Endometrial microvascular endothelial cells (primary cell): Measurements from ENCODE around the gene CDKAL1. TPM values are rescaled to one million over a fixed set of nuclear protein-coding genes. Genes with fewer than 3 reads are reported as not detected.
"Not testable (repeated sequence)": the region's sequence is repeated elsewhere in the genome, so short reads cannot be mapped to it uniquely, and the experiment has no call there.

Experiments used
- in situ Hi-C: cut with HindIII; loops from 2 replicates; pipeline ENCODE4 v1.10.0; 2017; ENCODE audit warnings: low sequenced_read_pairs, low pct_unique_long_range_greater_than_20kb; ENCODE audit errors: inconsistent ontology term
- total RNA-seq: library from RNA; depleted of rRNA; stranded (reverse); fragments of >200 nt; gene quantifications from one replicate; pipeline ENCODE4 v1.2.3, GENCODE V29; 2015; ENCODE audit errors: inconsistent ontology term

Gene CDKAL1
- total RNA-seq, 1 donor from 2014 or later: 15.4 TPM

GRCh38 chr6:20577173-20577688 is 43.0 kb downstream of the CDKAL1 start:
- in situ Hi-C loops: no loop called here

GRCh38 chr6:20581070-20581469 is 46.8 kb downstream of the CDKAL1 start:
- in situ Hi-C loops: no loop called here

GRCh38 chr6:20582586-20583443 is 48.6 kb downstream of the CDKAL1 start:
- in situ Hi-C loops: no loop called here

GRCh38 chr6:20583444-20583800 is 49.2 kb downstream of the CDKAL1 start:
- in situ Hi-C loops: no loop called here

GRCh38 chr6:20584100-20584731 is 50.0 kb downstream of the CDKAL1 start:
- in situ Hi-C loops: no loop called here

- in situ Hi-C loops: no loop called here
These were observed 55.0 kb downstream of the CDKAL1 start for GRCh38 chr6:20589266-20589665.

GRCh38 chr6:20590476-20590875 is 56.2 kb downstream of the CDKAL1 start:
- in situ Hi-C loops: not testable (repeated sequence)

GRCh38 chr6:20594299-20594853 is 60.1 kb downstream of the CDKAL1 start:
- in situ Hi-C loops: not testable (repeated sequence)

- in situ Hi-C loops: no loop called here
These were observed 65.2 kb downstream of the CDKAL1 start for GRCh38 chr6:20599302-20600051.

- in situ Hi-C loops: no loop called here
These were observed 66.6 kb downstream of the CDKAL1 start for GRCh38 chr6:20600831-20601230.

GRCh38 chr6:20604159-20604558 is 69.9 kb downstream of the CDKAL1 start:
- in situ Hi-C loops: no loop called here

- in situ Hi-C loops: no loop called here
These were observed 70.8 kb downstream of the CDKAL1 start for GRCh38 chr6:20605061-20605460.

GRCh38 chr6:20605581-20605980 is 71.3 kb downstream of the CDKAL1 start:
- in situ Hi-C loops: no loop called here

GRCh38 chr6:20606831-20607230 is 72.6 kb downstream of the CDKAL1 start:
- in situ Hi-C loops: no loop called here

GRCh38 chr6:20608356-20608755 is 74.1 kb downstream of the CDKAL1 start:
- in situ Hi-C loops: no loop called here

- in situ Hi-C loops: no loop called here
These were observed 74.6 kb downstream of the CDKAL1 start for GRCh38 chr6:20608905-20609304.

GRCh38 chr6:20609924-20610323 is 75.7 kb downstream of the CDKAL1 start:
- in situ Hi-C loops: not testable (repeated sequence)

- in situ Hi-C loops: no loop called here
These were observed 76.5 kb downstream of the CDKAL1 start for GRCh38 chr6:20610636-20611370.

GRCh38 chr6:20617537-20617936 is 83.3 kb downstream of the CDKAL1 start:
- in situ Hi-C loops: not testable (repeated sequence)
